ENCODE results near the gene PRPS1. TPM values are rescaled to one million over a fixed set of nuclear protein-coding genes. Genes with fewer than 3 reads are reported as not detected.

The PRPS1 gene
- total and polyA plus RNA-seq, 2 of the 13 experiments (the other 11 are each of a cell fraction or from before 2014, with no cell fraction given), result 33.7 to 54.4 TPM

DNA sequence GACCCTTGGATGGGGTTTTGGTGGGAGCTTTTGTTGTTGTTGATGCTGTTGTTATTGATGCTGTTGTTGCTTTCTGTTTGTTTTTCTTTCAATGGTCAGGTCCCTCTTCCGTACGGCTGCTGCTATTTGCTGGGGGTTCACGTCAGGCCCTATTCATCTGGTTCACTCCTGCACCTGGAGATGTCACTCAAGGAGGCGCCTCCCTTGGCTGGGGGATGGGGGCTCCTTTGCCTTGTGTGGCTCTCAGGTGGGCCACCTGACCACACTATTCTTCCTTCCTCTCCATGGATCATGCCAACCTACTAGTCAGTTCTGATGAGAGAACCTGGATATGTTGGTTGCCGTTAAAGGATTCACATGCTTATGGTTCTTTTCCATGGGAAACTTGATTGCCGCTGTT, 39.1 kb upstream of the PRPS1 start (continued):
- TF ChIP-seq, protein P1, sequence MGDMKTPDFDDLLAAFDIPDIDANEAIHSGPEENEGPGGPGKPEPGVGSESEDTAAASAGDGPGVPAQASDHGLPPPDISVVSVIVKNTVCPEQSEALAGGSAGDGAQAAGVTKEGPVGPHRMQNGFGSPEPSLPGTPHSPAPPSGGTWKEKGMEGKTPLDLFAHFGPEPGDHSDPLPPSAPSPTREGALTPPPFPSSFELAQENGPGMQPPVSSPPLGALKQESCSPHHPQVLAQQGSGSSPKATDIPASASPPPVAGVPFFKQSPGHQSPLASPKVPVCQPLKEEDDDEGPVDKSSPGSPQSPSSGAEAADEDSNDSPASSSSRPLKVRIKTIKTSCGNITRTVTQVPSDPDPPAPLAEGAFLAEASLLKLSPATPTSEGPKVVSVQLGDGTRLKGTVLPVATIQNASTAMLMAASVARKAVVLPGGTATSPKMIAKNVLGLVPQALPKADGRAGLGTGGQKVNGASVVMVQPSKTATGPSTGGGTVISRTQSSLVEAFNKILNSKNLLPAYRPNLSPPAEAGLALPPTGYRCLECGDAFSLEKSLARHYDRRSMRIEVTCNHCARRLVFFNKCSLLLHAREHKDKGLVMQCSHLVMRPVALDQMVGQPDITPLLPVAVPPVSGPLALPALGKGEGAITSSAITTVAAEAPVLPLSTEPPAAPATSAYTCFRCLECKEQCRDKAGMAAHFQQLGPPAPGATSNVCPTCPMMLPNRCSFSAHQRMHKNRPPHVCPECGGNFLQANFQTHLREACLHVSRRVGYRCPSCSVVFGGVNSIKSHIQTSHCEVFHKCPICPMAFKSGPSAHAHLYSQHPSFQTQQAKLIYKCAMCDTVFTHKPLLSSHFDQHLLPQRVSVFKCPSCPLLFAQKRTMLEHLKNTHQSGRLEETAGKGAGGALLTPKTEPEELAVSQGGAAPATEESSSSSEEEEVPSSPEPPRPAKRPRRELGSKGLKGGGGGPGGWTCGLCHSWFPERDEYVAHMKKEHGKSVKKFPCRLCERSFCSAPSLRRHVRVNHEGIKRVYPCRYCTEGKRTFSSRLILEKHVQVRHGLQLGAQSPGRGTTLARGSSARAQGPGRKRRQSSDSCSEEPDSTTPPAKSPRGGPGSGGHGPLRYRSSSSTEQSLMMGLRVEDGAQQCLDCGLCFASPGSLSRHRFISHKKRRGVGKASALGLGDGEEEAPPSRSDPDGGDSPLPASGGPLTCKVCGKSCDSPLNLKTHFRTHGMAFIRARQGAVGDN (CRISPR knock-in tag; IDR thresholded peaks at IDR 0.05), result no peak
- TF ChIP-seq TARDBP (CRISPR knock-in tag; IDR thresholded peaks at IDR 0.05), result no peak

DNA sequence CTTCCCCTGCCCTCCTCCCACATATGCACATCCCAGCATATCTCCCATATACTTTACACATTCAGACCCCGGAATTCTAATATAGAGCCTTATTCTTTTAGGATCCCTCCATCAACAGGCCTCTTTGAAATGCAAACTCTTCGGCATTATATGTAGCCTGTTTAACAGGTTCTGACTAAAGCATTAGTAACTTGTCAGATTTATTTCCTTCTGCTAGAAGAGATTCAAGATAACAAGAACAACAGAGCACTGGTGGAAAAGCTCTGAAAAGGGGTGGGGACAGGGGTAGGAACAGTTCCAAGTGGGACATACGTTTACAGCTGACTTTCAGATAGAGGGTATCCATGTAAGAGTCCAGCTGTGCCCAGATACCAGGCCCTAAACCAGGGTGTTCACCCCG, 31.7 kb upstream of the PRPS1 start:
- POLR2A ChIA-PET, result no interaction called here
- DNase-seq (ENCODE audit: low spot score) (no peak), ATAC-seq (no peak), FAIRE-seq (no peak)
- BruUV-seq (replicated peaks), result no TSS peak
- Histone ChIP-seq H3K9ac (ENCODE audit: insufficient read depth, low read depth, low read length) (no peak overlapping the region), H3K9me3 (ENCODE audit: low read length) (no peaks in the 10 kb centered on the region), H3K4me2 (ENCODE audit: low read depth, low read length) (no peak overlapping the region), H2AFZ (ENCODE audit: low read length) (no peak overlapping the region), H3K36me3 (replicated peaks in 1 of 2; ENCODE audit: control insufficient read depth in 1 of 2, insufficient read depth in 2 of 2, low read length in 2 of 2) (no peaks in the 10 kb centered on the region), H4K20me1 (ENCODE audit: insufficient read depth, low read length) (no peaks in the 10 kb centered on the region), H3K4me3 (replicated peaks in 1 of 3; ENCODE audit: insufficient read depth in 1 of 3, low read depth in 2 of 3, low read length in 3 of 3) (no peak overlapping the region), H3K27me3 (ENCODE audit: control insufficient read depth in 1 of 2, insufficient read depth in 2 of 2, low read length in 2 of 2) (no peaks in the 10 kb centered on the region), H3K4me1 (ENCODE audit: insufficient read depth, low read length) (no peaks in the 10 kb centered on the region), H3K27ac (ENCODE audit: extremely low read length, insufficient read depth, low read length) (no peak overlapping the region), H3K79me2 (ENCODE audit: insufficient read depth, low read length) (no peaks in the 10 kb centered on the region)
- CTCF ChIA-PET (ENCODE audit: low intra/inter-chr PET ratio, low total read pairs), result no interaction called here
- TF ChIP-seq ZNF788 (CRISPR knock-in tag; IDR thresholded peaks at IDR 0.05; ENCODE audit: borderline replicate concordance) (no peak), CREB3 (CRISPR knock-in tag; IDR thresholded peaks at IDR 0.05) (no peak), MLLT10 (CRISPR knock-in tag; IDR thresholded peaks at IDR 0.05) (no peak)
- in situ Hi-C loops (cut with HindIII; ENCODE audit: extremely low pct_ligation_motif_present, low pct_unique_long_range_greater_than_20kb), result no loop called here
- WGBS (ENCODE audit: low lambda C conversion rate), result 0% methylated on average over 3 of the region's 4 CpGs
- intact Hi-C loops (cut with micrococcal nuclease; ENCODE audit: unreplicated experiment), result no loop called here

All from HepG2 (cell line).